Raji (cell line): ENCODE measurements around the gene LZTR1.

ENCODE experiments used
- POLR2A ChIP-seq: IDR thresholded peaks from 2 replicates; pipeline ENCODE4 v1.6.1; 2011; ENCODE audit warnings: low read depth, low read length, control low read depth; ENCODE audit not compliant: insufficient read depth

Gene LZTR1

DNA sequence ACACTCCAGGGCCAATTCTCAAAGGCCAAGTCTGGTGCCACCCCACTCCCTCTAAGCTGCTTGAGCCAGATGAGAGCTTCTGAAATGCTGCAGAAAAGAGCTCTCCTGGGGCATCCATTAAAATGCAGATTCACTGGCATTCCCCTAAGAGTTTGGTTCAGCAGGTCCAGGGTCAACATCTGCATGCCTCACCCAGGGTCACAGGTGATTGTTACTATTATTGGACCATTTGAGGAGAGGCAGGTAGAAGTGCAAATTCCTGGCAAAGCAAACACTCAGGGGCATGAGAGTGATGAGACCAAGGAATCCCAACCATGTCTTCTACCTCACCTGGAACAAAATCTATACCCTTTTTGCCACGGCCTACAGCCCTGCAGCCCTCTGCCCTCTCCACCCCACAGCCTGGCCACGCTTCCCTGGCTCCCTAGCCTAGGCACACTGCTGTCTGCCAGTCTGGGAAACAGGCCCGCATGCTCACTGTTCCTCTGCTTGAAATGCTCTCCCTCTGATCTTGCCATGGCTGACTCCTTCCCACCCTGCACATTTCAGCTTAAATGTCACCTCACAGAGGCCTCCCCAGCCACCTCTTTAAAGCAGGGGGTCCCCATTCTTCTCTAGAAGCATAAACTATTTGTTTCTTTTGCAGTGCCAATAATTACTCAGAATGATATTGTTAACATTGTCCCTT, 28.5 kb downstream of the LZTR1 start:
- no peak for TF ChIP-seq POLR2A

DNA sequence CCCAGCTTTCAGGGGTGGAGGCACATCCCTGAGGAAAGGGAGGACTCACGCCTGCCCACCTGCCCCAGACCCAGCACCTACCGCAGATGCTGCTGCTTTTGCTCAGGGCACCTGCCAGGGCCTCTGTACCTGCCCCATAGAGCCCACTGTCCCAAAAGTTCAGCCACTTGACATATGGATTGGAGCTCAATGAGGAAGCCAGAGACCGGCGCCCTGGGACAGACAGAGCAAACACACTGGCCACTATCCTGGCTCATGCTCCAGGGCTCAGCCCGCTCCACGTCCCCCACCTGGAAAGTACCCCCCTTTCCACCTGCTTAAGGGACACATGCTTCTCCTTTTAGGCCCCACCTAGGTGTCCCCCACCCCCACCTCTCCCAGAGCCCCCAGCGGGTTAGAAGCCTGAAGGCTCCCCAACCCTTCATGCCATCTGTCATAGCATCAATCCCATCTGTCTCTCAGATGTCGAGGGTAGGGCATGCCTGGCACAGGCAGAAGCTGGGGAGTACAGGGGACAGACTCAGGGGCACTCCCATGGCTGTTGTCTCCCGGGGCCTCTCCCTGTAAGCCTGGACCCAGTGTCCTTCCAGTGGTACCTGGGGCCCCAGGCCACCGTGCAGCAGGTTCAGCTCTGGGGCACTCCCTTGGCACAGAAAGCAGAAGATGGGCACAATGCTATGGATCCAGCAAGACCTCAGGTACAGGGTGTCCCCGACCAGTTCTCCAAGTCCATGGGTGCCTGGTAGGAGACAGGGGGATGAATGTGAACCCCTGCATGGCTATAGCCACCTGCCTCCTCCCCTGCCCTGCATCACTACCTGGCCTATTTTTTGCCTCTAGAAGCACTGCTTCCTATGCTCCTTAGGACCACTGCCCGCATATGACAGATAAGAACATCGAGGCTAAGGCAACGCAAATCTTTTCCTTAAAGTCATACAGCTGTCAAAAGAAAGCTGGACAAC, 30.6 kb downstream of the LZTR1 start:
- no peak for TF ChIP-seq POLR2A

DNA sequence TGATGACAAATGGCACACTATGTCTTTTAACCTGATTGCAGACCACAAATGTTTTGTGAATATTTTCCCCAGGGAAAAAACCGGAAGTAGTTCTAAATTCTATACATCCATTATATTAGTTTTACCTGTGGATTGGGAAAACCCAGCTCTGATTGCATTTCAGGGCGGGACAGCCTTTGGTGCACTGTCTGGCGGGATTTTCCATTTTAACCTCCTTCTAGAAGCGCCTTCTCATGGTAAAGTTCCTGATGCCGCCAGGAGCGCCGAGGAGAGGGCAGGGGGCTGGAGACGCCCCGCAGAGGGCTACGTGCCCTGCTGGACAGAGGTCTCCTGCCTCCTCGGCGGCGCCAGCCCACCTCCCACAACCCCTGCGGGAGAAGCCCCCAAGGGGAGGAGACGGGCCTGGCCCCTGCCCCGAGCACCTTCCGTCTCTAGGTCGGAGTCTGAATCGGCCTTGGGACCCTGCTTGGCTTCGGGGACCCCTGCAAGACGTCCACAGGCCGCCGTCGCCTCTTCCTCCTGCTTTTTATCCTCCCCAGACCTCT, 31.6 kb downstream of the LZTR1 start:
- TF ChIP-seq POLR2A, result no peak

DNA sequence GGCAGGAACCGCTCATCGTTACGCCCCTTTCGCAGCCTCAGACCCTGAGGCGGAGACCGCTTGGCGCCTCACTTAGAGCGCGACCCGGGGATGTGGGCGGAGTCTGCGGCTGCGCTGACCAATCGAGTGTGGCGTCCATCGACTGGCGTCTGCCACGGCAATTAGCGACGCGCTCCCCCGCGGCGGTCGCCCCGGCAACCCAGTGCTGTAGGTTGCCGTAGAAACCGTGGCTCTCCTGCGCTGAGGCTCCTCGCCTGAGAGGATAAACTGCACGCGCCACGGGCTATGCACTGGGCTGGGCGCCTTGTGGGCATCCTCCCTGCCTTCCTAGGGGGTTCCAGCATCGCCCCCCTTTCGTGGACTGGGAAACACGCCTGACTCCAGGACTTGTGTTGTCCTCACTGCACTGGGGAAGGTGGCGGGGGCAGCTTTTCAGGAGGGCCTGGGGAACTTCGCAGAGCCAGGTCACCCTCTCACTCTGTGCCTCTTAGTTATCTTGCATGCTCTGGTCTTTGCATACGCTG, 32.2 kb downstream of the LZTR1 start:
- peak; percentile 25; the same call in 1 of the 2 replicates for TF ChIP-seq POLR2A

DNA sequence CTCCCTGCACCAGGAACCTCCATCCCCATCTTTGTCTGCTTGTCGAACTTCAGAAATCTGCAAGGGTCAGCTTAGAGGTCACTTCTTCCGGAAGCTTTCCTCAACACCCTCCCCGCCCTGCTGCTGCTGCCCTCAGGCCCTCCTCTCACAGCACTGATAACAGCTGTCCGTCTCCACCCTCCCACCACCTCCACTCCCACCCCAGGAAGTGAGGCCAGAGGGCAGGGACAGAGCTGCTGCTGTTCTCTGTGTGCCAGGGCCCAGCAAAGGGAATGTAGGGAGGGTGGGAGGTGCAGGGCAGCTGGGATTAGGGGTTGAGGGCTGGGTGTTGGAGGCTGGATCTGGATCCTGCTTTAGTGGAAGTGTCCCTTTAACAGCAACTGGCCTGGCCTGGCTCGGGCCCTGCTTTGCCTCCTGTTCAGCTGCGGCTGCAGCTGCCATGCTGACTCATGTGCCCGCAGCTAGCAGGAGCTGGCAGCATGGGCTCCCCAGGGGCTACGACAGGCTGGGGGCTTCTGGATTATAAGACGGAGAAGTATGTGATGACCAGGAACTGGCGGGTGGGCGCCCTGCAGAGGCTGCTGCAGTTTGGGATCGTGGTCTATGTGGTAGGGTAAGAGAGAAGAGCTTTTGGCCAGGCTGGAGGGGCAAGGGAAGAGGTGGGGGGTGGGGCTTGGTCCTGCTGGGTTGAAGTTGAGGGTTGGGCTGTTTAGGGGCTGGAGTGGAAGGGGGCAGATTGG, 32.8 kb downstream of the LZTR1 start, which contains the start of gene P2RX6:
Gene P2RX6 (plus strand): TSS at position 440 of the 740 bp plus-strand sequence. CDS start 10 bp downstream, at position 450.
- no peak for TF ChIP-seq POLR2A

- no peak for TF ChIP-seq POLR2A
These were observed 33.4 kb downstream of the LZTR1 start for GRCh38 chr22:21015466-21016006.

DNA sequence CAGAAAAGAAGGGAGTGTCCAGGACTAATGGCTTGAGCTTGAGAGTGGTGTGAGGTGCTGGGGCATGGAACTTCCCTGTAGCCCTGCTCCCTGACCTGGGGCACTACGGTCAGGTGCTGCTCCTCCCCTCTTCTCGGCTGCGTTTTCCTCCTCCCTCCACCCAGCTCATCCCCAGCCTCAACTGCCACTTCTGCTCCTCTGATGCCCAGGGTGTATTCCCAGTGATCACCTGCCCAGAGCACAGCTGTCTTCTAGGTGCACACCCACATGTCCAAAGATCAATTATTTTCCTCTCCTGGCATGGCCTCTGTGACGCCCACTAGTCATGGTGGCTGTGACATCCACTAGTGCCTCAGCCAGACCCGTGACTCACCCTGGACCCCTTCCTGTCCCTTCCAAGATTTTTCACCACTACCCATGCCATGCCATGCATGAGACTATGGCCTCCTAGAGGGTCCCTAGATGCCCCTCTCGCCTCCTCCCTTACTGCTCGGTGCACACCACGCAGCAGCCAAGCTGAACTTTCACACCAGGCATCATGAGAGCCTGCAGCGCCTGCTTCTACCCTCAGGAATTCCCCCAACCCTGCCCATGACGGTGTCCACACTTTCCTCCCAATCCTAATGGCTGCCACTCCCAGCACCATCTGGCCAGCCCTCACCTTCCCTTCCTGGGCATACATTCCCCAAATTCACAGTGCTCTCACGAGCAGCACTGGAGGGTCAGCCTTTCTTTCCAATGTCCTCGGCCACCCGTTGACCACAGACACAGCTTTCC, 34.7 kb downstream of the LZTR1 start:
- TF ChIP-seq POLR2A, result no peak

DNA sequence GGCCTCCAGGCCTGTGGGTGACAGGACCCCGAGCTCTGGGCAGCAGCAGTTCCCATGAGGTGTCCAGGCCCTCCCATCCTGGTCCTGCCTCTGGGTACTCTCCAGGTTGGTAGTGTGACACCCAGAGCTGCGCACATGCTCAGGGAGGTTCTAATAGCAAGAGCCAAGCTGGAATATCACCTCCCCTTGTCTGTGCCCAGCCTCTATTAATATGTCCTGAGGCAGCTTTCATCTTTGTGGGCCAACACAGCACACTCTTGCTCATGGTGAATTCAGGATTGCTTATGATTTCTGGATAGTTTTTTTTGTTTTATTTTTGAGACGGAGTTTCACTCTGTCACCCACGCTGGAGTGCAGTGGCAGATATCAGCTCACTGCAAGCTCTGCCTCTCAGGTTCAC, 36.2 kb downstream of the LZTR1 start:
- no peak for TF ChIP-seq POLR2A

- no peak for TF ChIP-seq POLR2A
These were observed 38.8 kb downstream of the LZTR1 start for GRCh38 chr22:21020802-21021429.

DNA sequence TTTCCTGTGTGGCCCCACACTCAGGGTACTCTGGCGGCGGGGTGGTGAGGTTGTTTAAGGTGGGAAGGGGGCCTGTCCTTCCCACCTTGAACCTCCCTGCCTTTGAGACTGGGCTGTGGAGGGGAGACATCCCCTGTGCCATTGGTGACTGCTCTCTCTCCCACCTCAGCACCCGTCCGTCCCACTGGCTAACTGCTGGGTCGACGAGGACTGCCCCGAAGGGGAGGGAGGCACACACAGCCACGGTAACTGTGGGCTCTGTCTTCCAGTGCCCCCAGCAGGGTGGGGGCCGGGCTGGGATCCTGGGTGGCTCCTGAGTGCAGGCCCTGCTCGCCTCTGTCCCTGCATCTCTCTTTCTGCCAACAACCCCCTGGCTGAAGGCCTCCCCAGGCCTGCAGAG, 40.4 kb downstream of the LZTR1 start:
- TF ChIP-seq POLR2A, result no peak

DNA sequence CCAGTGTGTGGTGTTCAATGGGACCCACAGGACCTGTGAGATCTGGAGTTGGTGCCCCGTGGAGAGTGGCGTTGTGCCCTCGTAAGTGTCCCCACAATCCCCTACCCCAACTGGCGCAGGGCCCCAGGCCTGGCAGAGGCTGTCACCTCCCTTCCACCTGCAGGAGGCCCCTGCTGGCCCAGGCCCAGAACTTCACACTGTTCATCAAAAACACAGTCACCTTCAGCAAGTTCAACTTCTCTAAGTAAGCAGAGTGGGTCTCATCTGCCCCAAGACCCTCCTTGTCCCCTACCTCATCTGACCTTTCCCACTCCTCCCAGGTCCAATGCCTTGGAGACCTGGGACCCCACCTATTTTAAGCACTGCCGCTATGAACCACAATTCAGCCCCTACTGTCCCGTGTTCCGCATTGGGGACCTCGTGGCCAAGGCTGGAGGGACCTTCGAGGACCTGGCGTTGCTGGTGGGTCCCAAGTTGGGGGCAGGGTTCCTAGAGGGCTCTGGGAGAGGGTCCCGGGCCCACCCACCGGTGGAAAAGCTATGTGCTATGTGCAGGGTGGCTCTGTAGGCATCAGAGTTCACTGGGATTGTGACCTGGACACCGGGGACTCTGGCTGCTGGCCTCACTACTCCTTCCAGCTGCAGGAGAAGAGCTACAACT, 41.0 kb downstream of the LZTR1 start:
- no peak for TF ChIP-seq POLR2A

DNA sequence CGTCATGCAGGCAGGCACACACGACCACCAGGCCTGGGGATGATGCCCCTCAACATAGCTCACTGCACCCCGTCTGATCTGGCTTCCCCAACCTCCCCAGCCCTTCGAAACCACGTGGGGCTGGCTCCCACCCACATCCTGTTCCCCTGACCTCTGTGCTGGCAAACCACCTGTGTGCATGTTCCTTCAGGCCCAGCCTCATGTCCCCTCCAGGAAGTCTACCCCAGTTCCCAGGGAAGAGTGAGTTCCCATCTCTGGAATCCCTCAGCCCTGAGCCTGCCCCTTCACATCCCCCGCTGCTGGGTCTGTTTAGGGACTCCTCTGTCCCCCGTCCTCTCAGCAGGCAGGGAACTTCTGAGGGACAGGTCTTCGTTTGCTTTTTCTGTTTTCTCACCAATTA, 43.2 kb downstream of the LZTR1 start:
- TF ChIP-seq POLR2A, result no peak

DNA sequence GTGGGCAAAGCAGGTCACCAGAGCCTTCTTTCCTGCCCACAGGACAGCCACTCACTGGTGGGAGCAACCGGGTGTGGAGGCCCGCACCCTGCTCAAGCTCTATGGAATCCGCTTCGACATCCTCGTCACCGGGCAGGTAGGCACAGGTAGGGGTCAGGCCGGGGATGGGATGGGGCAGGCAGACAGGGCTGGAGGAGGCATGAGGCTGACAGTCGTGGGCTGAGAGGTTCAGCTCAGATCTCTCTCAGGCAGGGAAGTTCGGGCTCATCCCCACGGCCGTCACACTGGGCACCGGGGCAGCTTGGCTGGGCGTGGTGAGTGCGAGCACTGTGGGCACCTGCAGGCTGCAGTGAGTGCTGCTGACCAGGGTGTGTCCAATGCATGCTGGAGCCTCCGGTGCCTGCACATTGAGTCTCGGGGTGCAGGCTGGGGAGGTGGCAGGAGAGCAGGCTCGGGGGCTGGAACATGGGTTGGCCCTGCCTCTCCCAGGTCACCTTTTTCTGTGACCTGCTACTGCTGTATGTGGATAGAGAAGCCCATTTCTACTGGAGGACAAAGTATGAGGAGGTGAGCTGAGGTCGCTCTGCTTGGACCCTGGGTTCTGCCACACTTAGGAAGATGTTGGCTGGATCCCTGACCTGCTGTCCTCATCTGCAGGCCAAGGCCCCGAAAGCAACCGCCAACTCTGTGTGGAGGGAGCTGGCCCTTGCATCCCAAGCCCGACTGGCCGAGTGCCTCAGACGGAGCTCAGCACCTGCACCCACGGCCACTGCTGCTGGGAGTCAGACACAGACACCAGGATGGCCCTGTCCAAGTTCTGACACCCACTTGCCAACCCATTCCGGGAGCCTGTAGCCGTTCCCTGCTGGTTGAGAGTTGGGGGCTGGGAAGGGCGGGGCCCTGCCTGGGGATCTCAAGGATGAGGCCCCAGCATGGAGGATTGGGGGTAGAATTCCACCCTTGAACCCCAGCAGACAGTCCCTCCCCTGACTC, 44.0 kb downstream of the LZTR1 start:
- TF ChIP-seq POLR2A, result no peak
